Mononuclear cell (primary cell): ENCODE data around the gene TMEM14B. TPM values are rescaled to one million over a fixed set of nuclear protein-coding genes. Genes with fewer than 3 reads are reported as not detected.
"Not testable (repeated sequence)": the region's sequence is repeated elsewhere in the genome, so short reads cannot be mapped to it uniquely, and the experiment has no call there.

Experiments used
- H3K27me3 ChIP-seq: 2 replicates; pipeline ENCODE4 v1.6.0; 2011; ENCODE audit warnings: low read length, control low read depth; ENCODE audit not compliant: insufficient read depth
- H3K4me1 ChIP-seq: 2 replicates; pipeline ENCODE4 v1.5.1; 2011; ENCODE audit warnings: mild to moderate bottlenecking, low read length, control low read depth; ENCODE audit not compliant: insufficient read depth
- H3K4me3 ChIP-seq: 2 replicates; pipeline ENCODE4 v1.5.1; 2011; ENCODE audit warnings: mild to moderate bottlenecking, low read length, moderate library complexity
- H3K9me3 ChIP-seq: 2 replicates; pipeline ENCODE4 v1.5.1; 2011; ENCODE audit warnings: low read depth, mild to moderate bottlenecking, control low read depth, low read length
- total RNA-seq: library from RNA; depleted of rRNA; stranded (reverse); fragments of >200 nt; gene quantifications from one replicate; pipeline ENCODE4 v1.2.3, GENCODE V29; 2012

The TMEM14B gene
- total RNA-seq, 1 donor, result 28.9 TPM

DNA sequence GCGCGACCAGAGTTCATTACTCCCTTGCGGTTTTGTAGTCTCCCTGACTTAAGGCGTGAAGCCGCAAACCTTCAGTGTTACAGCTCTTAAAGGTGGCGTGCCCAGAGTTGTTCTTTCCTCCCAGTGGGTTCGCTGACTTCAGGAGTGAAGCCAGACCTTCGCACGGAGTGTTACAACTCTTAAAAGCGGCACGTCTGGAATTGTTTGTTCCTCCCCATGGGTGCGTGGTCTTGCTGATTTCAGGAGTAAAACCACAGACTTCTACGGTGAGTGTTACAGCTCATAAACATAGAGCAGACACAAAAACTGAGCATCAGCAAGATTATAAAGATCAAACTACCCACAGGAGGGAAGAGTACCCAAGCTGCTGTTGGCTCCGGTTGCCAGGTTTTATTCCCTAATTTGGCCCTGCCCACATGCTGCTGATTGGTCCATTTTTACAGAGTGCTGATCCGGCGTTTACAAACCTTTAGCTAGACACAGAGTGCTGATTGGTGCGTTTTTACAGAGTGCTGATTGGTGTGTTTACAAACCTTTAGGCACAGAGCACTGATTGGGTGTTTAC lies 14.4 kb upstream of the TMEM14B start:
- H3K9me3 ChIP-seq, result no peaks in the 10 kb centered on the region
- peaks cover 9% of the 10 kb centered on the region for H3K4me1 ChIP-seq
- H3K27me3 ChIP-seq, result no peaks in the 10 kb centered on the region
- H3K4me3 ChIP-seq, result no peak overlapping the region

DNA sequence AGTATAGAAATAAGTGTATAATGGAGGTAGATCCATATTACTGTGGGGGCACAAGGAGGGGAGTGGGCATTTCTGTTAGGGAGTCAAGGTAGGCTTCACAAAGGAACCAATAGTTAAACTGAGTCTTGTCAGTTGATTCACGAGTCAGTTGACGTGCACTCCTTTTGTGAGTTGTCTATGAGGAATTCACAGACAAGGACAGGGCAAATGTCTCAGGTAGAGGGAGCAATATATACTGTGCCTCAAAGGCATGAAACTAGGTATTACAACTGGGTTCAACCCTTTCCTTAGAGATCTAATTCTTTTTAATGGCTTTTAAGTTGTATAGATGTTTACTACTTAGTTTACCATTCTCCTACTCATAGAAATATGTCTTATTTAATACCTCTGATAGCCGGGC lies 13.7 kb upstream of the TMEM14B start:
- Histone ChIP-seq H3K27me3 (no peaks in the 10 kb centered on the region), H3K9me3 (no peaks in the 10 kb centered on the region), H3K4me1 (peaks cover 9% of the 10 kb centered on the region), H3K4me3 (no peak overlapping the region)

DNA sequence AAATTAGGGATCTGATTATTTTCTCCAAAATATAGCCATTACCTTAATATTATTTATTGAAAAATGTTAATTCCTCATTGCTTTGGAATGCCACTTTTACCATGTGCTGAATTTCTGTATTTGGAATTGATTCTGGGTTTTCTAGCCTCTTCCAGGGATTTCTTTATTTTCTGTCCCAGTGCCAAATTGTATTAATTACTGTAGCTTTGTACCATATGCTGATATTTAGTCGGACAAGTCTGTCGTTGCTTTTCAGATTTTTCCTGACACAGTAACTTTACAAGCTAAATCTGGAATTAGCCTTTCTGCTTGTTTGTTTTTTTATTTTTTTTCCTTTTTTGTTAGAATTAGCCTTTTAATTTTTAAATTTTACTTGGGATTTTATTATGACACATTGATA lies 10.9 kb upstream of the TMEM14B start:
- Histone ChIP-seq H3K4me3 (no peak overlapping the region), H3K9me3 (no peaks in the 10 kb centered on the region), H3K27me3 (no peaks in the 10 kb centered on the region), H3K4me1 (peaks cover 9% of the 10 kb centered on the region)

DNA sequence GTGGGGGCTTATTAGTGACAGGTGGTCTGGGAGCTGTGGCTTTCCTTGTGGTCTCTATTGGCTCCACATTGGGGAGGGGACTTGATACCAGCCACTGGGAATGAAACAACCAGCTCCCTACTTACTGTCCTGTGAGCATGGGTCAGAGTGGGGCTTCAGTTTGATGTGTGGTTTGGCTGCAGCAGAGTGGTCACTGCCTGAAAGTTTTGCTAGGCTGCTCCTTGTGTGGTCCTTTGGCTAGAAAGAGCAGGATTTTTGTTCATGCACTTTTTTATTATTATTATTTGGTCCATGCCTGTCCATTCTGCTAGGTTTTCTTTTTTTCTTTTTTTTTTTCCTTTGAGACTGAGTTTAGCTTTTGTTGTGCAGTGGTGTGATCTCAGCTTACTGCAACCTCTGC lies 7.5 kb upstream of the TMEM14B start:
- H3K9me3 ChIP-seq, result no peaks in the 10 kb centered on the region
- no peaks in the 10 kb centered on the region for H3K4me1 ChIP-seq

DNA sequence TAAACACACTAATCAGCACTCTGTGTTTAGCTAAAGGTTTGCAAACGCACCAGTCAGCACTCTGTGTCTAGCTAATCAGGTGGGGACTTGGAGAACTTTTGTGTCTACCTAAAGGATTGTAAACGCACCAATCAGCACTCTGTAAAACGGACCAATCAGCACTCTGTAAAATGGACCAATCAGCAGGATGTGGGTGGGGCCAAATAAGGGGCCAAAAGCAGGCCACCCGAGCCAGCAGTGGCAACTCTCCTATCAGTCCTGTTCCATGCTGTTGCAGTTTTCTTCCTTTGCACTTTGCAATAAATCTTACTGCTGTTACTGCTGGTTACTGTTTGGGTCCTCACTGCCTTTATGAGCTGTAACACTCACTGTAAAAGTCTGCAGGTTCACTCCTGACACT lies 6.0 kb upstream of the TMEM14B start:
- not testable (repeated sequence) for H3K4me3 ChIP-seq, H3K27me3 ChIP-seq, H3K9me3 ChIP-seq, H3K4me1 ChIP-seq

More for the DNA sequence above, 7.5 kb upstream of the TMEM14B start:
- H3K4me3 ChIP-seq, result no peak overlapping the region
- H3K27me3 ChIP-seq, result no peaks in the 10 kb centered on the region

DNA sequence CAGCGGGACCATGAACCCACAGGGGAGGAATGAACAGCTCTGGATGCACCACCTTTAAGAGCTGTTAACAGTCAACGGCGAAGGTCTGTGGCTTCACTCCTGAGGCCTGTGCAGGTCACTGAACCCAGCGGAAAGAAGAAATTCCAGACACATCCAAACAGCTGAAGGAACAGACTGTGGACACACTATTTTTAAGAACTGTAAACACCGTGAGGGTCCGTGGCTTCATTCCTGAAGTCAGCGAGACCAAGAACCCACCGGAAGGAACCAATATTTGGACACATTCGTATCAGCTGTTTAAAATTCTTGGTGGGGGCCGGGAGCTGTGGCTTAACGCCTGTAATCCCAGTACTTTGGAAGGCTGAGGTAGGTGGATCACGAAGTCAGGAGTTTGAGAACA lies 5.4 kb upstream of the TMEM14B start:
- Histone ChIP-seq H3K4me1 (peaks cover 9% of the 10 kb centered on the region), H3K27me3 (no peaks in the 10 kb centered on the region), H3K9me3 (no peaks in the 10 kb centered on the region), H3K4me3 (no peak overlapping the region)

DNA sequence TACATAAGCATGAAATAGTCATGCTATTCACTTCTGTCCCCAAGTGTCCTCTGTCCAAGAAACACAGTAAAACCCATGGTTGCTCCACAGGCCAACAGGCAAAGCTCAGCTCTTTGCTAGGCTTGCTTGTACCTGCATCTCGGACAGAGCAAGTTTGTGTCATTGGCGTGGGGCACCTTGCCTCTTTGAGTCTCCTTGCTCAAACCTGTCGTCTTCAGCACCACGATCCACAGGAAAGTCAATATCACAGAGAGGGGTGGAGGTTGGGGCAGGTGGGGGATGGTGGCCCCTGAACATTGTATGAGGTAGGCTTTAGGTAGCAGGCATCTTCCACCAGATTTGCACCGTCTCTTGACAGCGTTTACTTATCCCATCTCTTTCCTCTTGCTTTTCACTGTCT lies 4.1 kb upstream of the TMEM14B start:
- Histone ChIP-seq H3K4me3 (no peak overlapping the region), H3K27me3 (no peaks in the 10 kb centered on the region), H3K9me3 (no peaks in the 10 kb centered on the region), H3K4me1 (peaks cover 16% of the 10 kb centered on the region)

DNA sequence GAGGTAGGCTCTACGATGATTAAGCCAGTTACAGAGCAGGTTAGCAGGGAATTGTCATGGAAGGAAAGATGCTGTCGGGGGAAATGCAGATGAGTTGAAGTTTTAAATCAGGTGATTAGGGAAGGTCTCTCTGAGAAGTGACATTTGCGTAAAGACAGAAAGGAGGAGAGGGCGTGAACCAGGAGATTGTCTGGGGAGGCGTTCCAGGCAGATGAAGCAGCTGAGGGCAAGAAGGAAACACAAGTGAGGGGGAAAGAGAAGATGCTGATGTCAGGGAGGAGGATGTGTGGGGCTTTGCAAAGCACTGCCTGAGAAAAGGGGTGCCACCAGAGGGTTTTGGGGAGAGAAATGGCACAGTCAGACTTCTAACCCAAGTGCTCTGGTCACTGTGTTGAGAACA lies 2.5 kb upstream of the TMEM14B start:
- peaks cover 30% of the 10 kb centered on the region for H3K4me1 ChIP-seq
- no peaks in the 10 kb centered on the region for H3K27me3 ChIP-seq
- H3K9me3 ChIP-seq, result no peaks in the 10 kb centered on the region
- no peak overlapping the region for H3K4me3 ChIP-seq

DNA sequence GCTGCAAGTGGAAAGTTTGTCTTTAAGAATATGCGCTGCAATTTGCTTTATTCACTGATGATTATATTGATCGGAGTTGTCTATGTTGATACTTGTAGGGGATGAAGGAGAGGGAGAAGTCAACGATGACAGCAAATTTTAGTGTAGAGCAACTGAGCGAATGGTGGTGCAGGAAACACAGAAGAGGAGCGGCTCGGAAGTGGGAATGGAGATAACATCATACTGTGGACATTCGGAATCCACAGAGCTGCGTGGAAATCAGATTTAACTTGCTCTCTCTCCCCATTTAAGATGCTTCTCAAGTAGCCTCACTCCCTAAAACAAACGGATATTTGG lies 722 bp upstream of the TMEM14B start:
- peak overlapping the region; percentile 81 for H3K4me3 ChIP-seq
- H3K4me1 ChIP-seq, result peaks cover 37% of the 10 kb centered on the region
- no peaks in the 10 kb centered on the region for H3K27me3 ChIP-seq
- no peaks in the 10 kb centered on the region for H3K9me3 ChIP-seq

DNA sequence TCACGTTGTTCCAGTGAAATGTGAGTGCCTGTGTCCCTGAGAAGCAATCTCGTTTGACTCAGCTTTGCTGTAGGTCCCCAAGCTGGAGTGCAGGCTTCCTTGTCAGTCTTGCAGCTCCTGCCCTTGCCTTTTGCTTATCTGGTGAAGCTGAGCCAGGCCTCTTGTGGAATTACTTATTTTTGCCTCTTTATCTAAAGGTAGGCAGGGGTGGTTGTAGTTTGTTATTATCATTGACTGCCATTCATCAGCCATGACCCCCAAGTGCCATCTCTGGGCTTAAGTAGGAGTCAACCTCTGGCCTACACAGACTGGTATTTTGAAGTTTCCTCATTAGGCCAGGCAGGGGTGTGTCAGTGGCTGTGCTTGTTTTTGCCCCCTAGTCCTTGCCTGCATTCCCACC lies 2.1 kb downstream of the TMEM14B start:
- H3K4me1 ChIP-seq, result peaks cover 37% of the 10 kb centered on the region
- no peaks in the 10 kb centered on the region for H3K9me3 ChIP-seq
- no peaks in the 10 kb centered on the region for H3K27me3 ChIP-seq
- no peak overlapping the region for H3K4me3 ChIP-seq

DNA sequence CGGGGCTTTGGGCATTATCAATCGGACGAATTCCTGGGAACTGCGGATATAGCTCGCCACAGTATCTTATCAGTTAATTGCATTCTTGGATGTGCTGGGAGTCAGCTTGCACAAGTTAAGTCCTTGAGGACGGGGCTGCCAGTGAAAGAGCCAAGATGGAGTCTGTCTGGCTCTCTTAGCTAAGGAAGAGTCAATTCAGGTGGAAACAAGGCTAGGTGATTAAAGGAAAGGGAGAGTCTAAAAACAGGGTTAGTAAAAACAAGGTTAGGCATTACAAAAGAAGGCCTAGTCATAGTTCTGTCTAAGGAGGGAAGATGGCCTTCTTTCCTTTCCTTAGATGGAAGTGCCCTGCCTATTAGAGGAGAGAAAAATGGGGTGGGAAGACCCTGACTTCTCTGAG lies 3.0 kb downstream of the TMEM14B start:
- peaks cover 37% of the 10 kb centered on the region for H3K4me1 ChIP-seq
- not testable (repeated sequence) for H3K9me3 ChIP-seq, H3K4me3 ChIP-seq, H3K27me3 ChIP-seq

DNA sequence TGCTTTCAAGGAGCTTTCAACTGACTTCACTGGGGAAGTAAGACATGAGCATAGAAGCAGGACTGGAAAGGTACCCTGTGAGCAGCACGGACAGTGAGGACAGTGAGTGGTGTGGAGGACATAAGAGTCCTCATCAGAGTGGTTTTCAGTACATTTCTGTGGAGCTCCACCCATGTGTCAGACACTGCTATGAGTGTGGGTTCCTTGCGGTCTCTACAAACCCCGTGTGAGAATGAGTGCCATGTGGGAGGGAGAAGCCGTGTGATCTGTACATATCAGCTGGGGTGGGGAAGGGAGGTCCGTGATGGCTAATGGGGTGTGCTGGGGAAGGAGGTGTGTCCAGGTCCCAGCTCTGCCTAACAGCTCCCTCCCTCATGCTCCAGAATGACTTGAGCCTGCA lies 4.2 kb downstream of the TMEM14B start:
- peaks cover 33% of the 10 kb centered on the region for H3K4me1 ChIP-seq
- not testable (repeated sequence) for H3K27me3 ChIP-seq, H3K4me3 ChIP-seq, H3K9me3 ChIP-seq

DNA sequence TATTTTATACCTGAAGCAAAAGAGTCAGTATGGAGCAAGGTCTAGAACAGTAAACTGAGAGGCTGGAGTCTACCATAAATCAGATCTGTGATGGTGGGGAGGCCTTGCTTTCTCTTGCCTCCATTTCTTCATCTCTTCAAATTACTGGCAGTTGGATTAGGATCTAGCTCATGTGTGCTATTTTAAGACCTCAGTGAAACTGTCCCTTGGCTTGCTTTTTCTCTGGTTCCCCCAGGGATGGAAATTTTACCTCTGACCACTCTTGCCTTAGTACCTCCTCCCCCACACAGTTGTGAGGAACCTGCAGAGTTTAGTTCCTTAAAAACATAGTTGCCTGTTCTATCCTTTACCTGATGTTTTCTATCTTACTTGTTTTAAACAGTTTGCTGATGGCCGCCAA lies 8.5 kb downstream of the TMEM14B start:
- peaks cover 2% of the 10 kb centered on the region for H3K4me1 ChIP-seq
- H3K27me3 ChIP-seq, result no peaks in the 10 kb centered on the region
- no peaks in the 10 kb centered on the region for H3K9me3 ChIP-seq
- no peak overlapping the region for H3K4me3 ChIP-seq

DNA sequence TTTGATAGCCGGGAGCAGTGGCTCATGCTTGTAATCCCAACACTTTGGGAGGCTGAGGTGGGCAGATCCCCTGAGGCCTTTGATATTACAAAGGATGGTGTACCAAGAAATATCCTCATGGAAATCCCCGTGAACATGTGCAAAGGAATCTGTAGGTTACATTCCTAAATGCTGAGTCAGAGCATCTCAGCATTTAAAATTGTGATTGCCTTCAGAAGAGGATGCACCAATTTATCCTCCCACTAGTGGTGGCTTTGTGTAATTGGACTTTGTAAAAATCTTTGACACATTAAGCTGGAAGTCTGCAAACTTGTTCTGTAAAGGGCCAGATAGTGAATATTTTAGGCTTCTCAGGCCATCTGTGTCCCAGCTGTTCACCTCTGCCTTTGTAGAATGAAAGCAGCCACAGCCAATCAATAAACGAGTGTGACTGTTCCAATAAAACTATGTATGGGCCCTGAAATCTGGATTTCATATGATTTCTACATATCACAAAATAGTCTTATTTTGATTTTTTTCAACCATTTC lies 11.8 kb downstream of the TMEM14B start:
- Histone ChIP-seq H3K4me3 (no peak overlapping the region), H3K4me1 (no peaks in the 10 kb centered on the region), H3K9me3 (no peaks in the 10 kb centered on the region), H3K27me3 (no peaks in the 10 kb centered on the region)

DNA sequence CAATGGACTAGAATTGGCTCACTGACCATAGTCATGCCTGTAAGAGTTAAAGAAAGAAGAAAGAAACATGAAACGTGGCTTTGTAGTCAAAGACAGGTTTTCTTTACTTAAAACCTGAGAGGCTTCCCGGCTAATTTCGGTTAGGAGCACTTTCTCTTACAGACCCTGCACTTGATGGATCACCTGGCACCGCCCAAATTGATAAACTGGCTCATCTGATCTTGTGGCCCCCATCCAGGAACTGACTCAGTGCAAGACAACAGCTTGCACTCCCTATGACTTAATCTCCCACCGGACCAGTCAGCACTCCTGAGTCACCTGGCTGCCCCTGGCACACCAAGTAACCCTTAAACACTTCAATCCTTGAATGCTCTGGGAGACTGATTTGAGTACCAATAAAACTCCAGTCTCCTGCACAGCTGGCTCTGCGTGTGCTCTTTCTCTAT lies 12.3 kb downstream of the TMEM14B start:
- Histone ChIP-seq H3K27me3 (no peaks in the 10 kb centered on the region), H3K9me3 (no peaks in the 10 kb centered on the region), H3K4me1 (no peaks in the 10 kb centered on the region), H3K4me3 (no peak overlapping the region)

DNA sequence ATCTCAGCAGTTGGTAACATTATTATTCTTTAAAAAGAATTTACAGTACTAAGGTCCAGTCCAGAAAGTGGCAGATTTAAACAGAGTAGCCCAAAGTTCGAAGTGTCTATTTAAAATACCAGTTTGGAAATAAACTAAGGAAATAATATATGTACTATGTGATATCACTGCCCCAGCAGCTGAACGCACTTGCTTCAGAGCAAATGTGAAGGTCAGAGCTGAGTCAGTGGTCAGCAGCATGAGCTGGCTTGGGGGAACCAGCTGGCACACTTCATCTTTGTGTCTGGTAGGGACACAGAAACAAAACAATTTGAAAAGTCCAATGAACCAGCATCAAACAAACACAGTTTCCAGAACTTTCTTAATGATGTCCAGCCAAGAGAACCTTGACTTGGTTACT lies 15.4 kb downstream of the TMEM14B start:
- no peaks in the 10 kb centered on the region for H3K27me3 ChIP-seq
- no peaks in the 10 kb centered on the region for H3K9me3 ChIP-seq
- H3K4me3 ChIP-seq, result no peak overlapping the region
- no peaks in the 10 kb centered on the region for H3K4me1 ChIP-seq
